Ovary (tissue), 9 donors: ENCODE data around the gene UPP2. TPM values are rescaled to one million over a fixed set of nuclear protein-coding genes. Genes with fewer than 3 reads are reported as not detected.

Experiments used
- DNase-seq, 5 donors: peaks; one replicate each; pipeline ENCODE4 v3.0.0-alpha.2; 2019 to 2020
- H3K27ac ChIP-seq, 2 donors: fragments of 200-600 bp; one replicate each; pipeline versions ENCODE4 v1.5.1 to v1.8.0; 2019 to 2022
- H3K27me3 ChIP-seq: fragments of 200-600 bp; one replicate; pipeline ENCODE4 v1.8.0; 2022
- H3K36me3 ChIP-seq: fragments of 200-600 bp; sonication (generic); one replicate; pipeline ENCODE4 v1.5.1; 2019
- H3K4me1 ChIP-seq: one replicate; pipeline ENCODE4 v1.8.1; 2013; ENCODE audit warnings: mild to moderate bottlenecking, moderate library complexity; ENCODE audit not compliant: insufficient read depth
- H3K4me3 ChIP-seq: fragments of 200-600 bp; sonication (generic); one replicate; pipeline ENCODE4 v1.5.1; 2017
- H3K9me3 ChIP-seq, 2 donors: fragments of 200-600 bp in 1 of 2; sonication (generic) in 1 of 2; one replicate each; pipeline versions ENCODE4 v1.5.1 to v1.8.1; 2013 to 2019; ENCODE audit warnings: mild to moderate bottlenecking in 1 of 2, moderate library complexity in 1 of 2
- CTCF ChIP-seq, 3 donors: fragments of 450-650 bp in 2 of 3; fragments of 200-600 bp in 1 of 3; IDR thresholded peaks; one replicate each; pipeline versions ENCODE4 v1.5.1 to v1.8.0; 2016 to 2022; ENCODE audit warnings: antibody characterized with exemption in 3 of 3, mild to moderate bottlenecking in 1 of 3
- EP300 ChIP-seq: sonication (generic); formaldehyde crosslinking; IDR thresholded peaks from one replicate; pipeline ENCODE4 v1.6.1; 2017; ENCODE audit warnings: antibody characterized with exemption
- POLR2A ChIP-seq: fragments of 450-650 bp; IDR thresholded peaks from one replicate; pipeline ENCODE4 v1.6.1; 2017; ENCODE audit warnings: antibody characterized with exemption, mild to moderate bottlenecking, moderate library complexity
- WGBS, 3 donors: extraction: QIAGEN DNeasy Blood & Tissue Kit in 1 of 3; methylation state at CpG; one replicate each; pipeline versions ENCODE4 v1.1.5 to v1.1.7; 2013 to 2017; 5-methylcytosine and 5-hydroxymethylcytosine counted together
- intact Hi-C, 4 donors: fragments of 100-400 bp; cut with DNase I; formaldehyde crosslinking; loops; one replicate each; pipeline versions ENCODE4 v1.11.0 to v1.15.1; 2022 to 2023
- polyA plus RNA-seq, 2 donors: library from polyadenylated mRNA; stranded (reverse); fragments of 200-250 nt in 1 of 2; fragments of 350-450 nt in 1 of 2; fragmentation: Illumina TruSeq in 1 of 2; extraction: RNeasy Lipid Tissue Mini Kit (QIAGEN cat#74804) in 1 of 2; gene quantifications; one replicate each; pipeline ENCODE4 v1.2.3, GENCODE V29; 2013 to 2014
- total RNA-seq, 7 donors: library from RNA; depleted of rRNA in 2 of 7; stranded (reverse); fragments of >200 nt in 2 of 7; fragmentation: NEBNext Ultra II Directional in 3 of 7; extraction: Animal tissue kit (Norgen Biotek cat#: 25700) in 3 of 7; gene quantifications; one replicate each; pipeline versions ENCODE4 v1.1.0 to v1.2.4, GENCODE V29; 2016 to 2023
- donor health status: DM: no; HTN: no; CAD: no; lungs with moderate emphysema.
- donor health status: DM: no; HTN: no; CAD: no.
- donor health status: Bipolar disorder and iron deficiency.
- donor health status: DM: yes; HTN: yes; CAD: no.
- donor health status: DM: no; HTN: no; CAD: no.
- donor health status: DM: yes; HTN: yes; CAD: no.

The UPP2 gene
- total and polyA plus RNA-seq, 9 donors: 0.08 to 0.28 (median 0.16) TPM; not detected in 3

GRCh38 chr2:158095912-158096311 lies 5.8 kb upstream of the UPP2 start:
- intact Hi-C loops: no loop called here
- TF ChIP-seq CTCF (IDR thresholded peaks at IDR 0.05) (no peak), POLR2A (no peak), EP300 (no peak)
- H3K36me3 ChIP-seq: no peaks in the 10 kb centered on the region
- H3K4me1 ChIP-seq: no peaks in the 10 kb centered on the region
- no peak overlapping the region for H3K27ac ChIP-seq
- no peak for DNase-seq
- no peaks in the 10 kb centered on the region for H3K27me3 ChIP-seq
- WGBS, 3 donors: 91 to 93% (median 93%) methylated on average over 4 of the region's 4 CpGs
- H3K4me3 ChIP-seq: no peak overlapping the region
- no peaks in the 10 kb centered on the region for H3K9me3 ChIP-seq

DNA sequence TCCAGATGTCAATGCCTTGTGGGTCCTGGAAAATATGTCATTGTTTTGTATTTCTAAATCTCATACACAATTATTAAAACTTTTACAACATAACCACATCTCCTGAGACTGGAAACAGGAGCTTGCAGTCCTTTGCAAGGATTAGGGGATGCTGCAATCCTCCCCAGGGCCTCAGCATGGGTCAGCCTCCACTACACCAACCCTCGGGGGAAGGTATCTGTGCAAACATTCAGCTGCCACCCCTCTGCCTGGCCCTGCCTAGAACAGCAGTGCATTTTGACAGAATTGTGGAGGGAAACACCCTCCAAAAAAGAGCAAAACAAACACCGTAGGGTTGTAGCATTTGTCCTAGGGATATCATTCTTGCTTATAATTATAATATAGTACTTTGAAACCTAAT lies 4.2 kb upstream of the UPP2 start:
- Histone ChIP-seq H3K4me3 (no peak overlapping the region), H3K36me3 (no peaks in the 10 kb centered on the region), H3K4me1 (no peaks in the 10 kb centered on the region), H3K27me3 (no peaks in the 10 kb centered on the region), H3K9me3 (no peaks in the 10 kb centered on the region), H3K27ac (no peak overlapping the region)
- WGBS, 3 donors: 58 to 79% (median 68%) methylated on average over 2 of the region's 2 CpGs
- no peak for DNase-seq
- intact Hi-C loops: no loop called here
- TF ChIP-seq CTCF (IDR thresholded peaks at IDR 0.05) (no peak), EP300 (no peak), POLR2A (no peak)

DNA sequence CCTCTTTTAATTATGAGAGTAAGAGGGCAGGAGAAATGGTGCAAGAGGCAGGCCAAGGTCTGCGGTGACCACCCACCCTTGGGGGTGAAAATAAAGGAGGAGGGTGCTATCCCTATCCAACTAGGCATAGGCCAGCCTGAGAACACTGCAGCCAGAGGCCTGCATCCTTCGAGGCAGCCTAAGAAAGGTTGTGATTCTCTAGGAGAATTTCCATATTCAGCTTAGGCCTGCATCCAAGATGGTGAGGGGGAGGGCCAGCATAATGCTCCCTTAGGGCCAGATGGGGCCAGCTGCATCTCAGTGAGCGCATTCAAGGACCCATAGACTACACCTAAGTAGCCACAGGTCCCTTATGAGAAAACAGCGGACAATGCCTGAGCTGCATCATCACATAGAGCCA lies 3.5 kb upstream of the UPP2 start:
- no peaks in the 10 kb centered on the region for H3K9me3 ChIP-seq

GRCh38 chr2:158099716-158100115 lies 2.0 kb upstream of the UPP2 start:
- intact Hi-C loops: no loop called here
- TF ChIP-seq EP300 (no peak), CTCF (IDR thresholded peaks at IDR 0.05) (no peak)
- no peaks in the 10 kb centered on the region for H3K4me1 ChIP-seq
- no peaks in the 10 kb centered on the region for H3K36me3 ChIP-seq
- no peaks in the 10 kb centered on the region for H3K9me3 ChIP-seq
- H3K27ac ChIP-seq: no peak overlapping the region
- DNase-seq: no peak
- no peaks in the 10 kb centered on the region for H3K27me3 ChIP-seq
- no peak overlapping the region for H3K4me3 ChIP-seq
- 74 to 86% (median 77%) methylated on average over 3 of the region's 3 CpGs for WGBS, 3 donors

More for the DNA sequence above, 3.5 kb upstream of the UPP2 start:
- Histone ChIP-seq H3K4me1 (no peaks in the 10 kb centered on the region), H3K4me3 (no peak overlapping the region), H3K36me3 (no peaks in the 10 kb centered on the region), H3K27ac (no peak overlapping the region), H3K27me3 (no peaks in the 10 kb centered on the region)
- WGBS, 3 donors: 68 to 75% (median 68%) methylated on average over 4 of the region's 4 CpGs
- TF ChIP-seq EP300 (no peak), CTCF (IDR thresholded peaks at IDR 0.05) (no peak), POLR2A (no peak)
- DNase-seq: no peak
- intact Hi-C loops: no loop called here

DNA sequence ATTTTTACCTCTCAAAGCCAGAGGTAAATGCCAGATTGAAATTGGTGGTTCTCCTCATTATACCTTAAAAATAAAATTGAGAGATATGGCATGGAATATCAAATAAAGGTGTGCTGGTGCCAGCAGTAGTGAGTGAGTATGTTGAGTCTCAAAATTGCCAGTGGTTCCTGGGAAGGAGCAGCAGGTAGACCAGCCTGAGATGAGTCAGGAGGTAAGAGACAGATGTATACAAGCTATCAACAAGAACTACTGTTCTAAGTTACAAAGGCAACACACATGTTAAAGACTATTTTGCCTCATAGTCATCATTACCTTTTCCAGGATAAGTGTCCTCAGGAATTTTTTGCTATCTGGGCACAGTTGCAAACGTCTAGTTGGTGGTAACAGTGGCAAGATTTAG lies 1.3 kb upstream of the UPP2 start:
- no peak for DNase-seq
- 77 to 87% (median 86%) methylated on average over 1 of the region's 1 CpG for WGBS, 3 donors
- Histone ChIP-seq H3K27ac (no peak overlapping the region), H3K36me3 (no peaks in the 10 kb centered on the region), H3K9me3 (no peaks in the 10 kb centered on the region), H3K4me1 (no peaks in the 10 kb centered on the region), H3K27me3 (no peaks in the 10 kb centered on the region), H3K4me3 (no peak overlapping the region)
- intact Hi-C loops: no loop called here
- TF ChIP-seq CTCF (IDR thresholded peaks at IDR 0.05): no peak
- no peak for TF ChIP-seq POLR2A
- no peak for TF ChIP-seq EP300
